RPMI8226 (cell line): ENCODE measurements around the gene MACF1.
A peak's percentile ranks its signal among the peaks of the same experiment; 100 is the strongest.
"Not testable (repeated sequence)": the region's sequence is repeated elsewhere in the genome, so short reads cannot be mapped to it uniquely, and the experiment has no call there.

Source experiments
- DNase-seq: peaks from one replicate; pipeline ENCODE4 v3.0.0-alpha.2; 2015

The MACF1 gene

DNA sequence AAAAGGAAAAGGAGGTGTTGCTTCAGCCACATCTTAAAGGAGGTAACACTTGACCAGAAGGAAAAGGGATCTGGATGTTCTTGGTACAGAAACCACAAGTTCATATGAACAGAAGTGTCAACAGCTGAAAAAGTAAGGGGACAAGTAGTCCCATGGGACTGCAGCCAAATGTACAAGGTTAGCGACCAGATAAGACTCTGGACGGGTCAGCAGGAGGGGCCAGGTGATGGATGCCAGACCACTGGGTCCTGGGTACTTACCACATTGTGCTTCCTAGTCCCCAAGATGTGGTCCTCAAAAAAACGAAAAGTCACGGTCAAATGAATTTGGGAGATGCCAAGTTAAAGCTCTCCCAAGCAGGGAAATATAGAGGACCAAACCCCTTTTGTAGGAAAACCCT lies 270.3 kb downstream of the MACF1 start:
- no peak for DNase-seq

DNA sequence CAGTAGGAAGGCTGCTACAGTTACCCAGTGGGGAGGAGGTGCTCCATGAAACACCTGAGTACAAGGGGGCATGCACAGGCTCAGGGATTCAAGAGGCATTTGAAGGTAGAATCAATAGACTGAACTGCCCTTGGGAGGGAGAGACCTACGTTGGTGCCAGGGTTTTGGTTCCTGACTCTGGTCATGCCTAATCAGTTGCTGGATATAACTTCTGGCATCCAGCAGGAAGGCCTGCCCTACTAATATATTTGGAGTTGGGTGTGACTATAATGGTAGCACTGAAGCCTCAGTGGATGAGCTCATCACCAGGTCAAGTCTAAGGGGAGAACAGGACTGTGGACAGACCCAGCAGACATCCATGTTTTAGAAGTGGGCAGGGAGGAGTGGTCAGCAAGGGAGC lies 271.1 kb downstream of the MACF1 start:
- DNase-seq: not testable (repeated sequence)

DNA sequence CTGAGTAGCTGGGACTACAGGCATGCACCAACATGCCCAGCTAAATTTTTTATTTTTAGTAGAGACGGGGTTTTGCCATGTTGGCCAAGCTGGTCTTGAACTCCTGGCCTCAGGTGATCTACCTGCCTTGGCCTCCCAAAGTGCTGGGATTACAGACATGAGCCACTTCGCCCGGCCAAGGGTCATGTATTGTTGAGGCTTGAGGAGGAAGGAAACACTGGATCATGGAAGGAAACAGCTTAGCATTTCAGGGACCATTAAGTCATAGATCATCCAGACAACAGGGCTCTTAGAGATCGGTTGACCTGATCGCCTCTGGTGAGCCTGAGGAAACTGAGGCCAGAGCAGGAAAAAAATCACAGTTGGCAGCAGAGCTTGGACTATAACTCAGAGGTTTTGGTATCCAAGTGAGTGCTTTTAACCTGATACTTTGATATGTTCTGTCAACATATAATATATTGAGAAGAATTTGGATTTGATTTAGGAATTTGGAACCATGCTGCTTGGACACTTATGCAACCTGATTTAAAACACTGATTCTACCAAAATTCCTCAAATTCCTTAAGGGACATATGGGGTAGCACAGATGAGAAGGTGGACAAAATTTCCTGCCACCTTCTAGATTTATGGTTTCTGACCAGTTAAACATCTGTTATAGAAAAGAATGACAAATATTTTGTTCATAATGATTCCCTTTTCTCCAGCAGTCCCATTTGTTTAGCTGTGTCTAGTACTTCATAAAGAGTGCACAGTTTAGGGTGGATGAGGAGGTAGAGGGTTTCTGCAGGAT lies 273.8 kb downstream of the MACF1 start:
- no peak for DNase-seq

DNA sequence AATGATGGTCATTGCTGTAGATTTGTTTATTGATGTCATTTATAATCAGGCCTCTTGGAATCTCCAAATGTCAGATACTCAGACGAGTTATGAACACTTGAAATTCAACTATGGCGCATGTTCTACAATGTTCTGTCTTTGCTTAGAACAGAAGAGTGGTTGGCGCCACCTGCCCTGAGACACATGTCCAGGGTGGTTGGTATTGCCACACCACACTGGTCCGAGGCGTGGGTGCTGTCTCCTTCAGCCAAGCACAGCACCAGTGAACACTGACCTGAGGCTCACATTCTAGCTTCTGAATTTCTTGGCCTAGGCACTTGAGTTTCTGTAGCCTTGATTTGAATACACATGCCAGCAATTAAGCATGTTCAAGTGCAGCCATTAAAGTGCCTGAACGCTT lies 276.8 kb downstream of the MACF1 start:
- DNase-seq: no peak

- no peak for DNase-seq
Measured at GRCh38 chr1:39483276-39483675, 278.8 kb downstream of the MACF1 start.

DNA sequence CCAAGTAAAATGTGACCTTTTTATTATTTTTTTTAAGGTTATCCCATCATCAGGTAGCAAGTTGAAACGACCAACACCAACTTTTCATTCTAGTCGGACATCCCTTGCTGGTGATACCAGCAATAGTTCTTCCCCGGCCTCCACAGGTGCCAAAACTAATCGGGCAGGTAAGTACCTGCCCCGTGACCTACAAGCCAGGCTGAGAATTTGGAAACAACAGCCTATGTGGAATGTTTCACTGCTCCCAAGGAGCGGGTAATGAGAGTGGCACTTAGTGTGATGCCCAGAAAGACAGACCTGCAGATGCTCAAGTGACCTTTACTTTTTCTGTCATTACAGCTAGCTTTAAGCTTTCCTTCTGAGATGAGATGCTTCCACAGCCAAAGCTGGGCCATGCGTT lies 280.1 kb downstream of the MACF1 start:
- DNase-seq: no peak

- DNase-seq: no peak
Measured at GRCh38 chr1:39485046-39485803, 280.7 kb downstream of the MACF1 start.

DNA sequence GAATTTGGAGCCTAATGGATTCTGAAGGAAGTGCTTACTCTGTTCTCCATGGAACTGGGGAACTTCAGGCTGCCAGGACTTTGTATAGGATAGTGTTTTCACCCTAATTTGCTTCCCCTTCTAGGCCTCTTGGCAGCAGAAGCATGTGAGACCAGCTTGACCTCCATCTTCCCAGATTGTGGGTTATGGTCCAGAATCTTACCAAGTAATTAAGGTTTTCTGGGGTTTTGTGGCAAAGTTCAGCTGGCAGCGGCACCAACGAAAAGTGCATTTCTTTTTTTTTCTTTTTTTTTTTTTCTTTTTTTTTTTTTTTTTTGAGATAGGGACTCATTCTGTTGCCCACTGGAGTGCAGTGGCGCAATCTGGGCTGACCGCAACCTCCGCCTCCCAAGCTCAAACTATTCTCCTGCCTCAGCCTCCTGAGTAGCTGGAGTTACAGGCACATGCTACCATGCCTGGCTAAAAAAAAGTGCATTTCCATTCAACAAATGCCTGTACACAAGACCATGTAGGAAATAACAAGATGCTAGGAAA lies 283.6 kb downstream of the MACF1 start:
- DNase-seq: no peak

DNA sequence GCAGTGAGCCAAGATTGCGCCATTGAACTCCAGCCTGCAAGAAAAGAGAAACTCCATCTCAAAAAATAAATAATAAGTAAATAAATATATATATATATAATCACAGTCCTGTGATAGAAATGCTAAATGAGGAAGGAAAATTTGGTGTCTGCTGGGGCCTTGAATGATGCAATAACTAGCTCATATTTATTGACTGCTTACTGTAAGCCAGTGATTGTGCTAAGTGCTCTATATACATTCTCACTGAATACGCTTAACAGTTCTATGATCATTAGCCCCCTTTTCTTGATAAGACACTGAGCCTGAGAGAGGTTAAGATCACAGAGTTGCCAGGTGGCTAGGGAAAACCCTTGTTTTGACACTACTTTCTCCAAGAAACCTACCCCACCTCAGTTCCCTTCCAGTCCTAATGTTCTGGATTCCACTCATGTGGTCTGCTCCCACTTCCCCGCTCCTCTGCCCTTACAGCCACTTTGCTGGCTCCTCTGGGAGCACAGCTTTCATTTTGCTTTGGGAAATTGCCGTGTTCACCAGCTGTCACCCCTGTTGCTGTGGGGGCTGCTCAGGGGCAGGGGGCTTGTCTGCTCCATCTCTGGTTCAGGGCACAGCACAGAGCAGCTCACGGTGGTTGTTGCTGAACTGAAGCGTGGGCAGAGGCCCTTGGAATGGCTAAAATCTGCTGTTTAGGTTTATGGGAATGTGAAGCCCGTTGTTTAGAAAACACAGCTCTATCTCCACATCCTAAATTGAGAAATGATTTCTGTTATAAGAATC lies 284.5 kb downstream of the MACF1 start:
- DNase-seq: no peak

DNA sequence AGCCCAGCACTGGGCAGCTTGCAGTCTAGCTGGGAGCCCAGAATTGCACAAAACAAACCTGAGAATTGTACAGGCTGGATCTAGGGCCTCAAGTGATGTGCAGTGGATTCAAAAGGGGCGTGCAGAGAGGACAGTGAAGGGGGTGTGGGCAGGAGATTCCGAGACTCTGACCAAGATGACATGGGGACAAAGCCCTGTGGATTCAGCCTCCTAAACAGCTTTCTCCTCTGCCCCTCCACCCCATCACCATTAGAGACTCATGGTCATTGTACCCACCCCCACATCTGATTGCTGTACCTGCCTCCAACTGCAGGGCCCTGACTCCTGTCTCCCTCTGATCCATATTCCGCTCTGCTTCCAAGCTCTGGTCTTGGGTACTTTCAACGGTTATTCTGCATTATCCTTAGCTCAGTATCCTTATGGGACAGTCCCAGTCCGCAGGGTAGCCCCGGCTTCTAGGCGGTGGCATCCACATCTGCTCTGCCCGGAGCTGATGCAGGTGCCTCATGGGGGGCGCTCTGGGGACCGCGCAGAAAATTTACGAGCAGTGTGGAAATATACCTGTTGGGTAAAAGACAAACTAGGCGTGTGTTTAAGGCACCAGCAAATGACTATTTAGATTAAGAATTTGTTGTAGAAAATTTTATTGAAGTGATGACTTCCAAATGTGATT lies 285.2 kb downstream of the MACF1 start:
- DNase-seq: no peak

DNA sequence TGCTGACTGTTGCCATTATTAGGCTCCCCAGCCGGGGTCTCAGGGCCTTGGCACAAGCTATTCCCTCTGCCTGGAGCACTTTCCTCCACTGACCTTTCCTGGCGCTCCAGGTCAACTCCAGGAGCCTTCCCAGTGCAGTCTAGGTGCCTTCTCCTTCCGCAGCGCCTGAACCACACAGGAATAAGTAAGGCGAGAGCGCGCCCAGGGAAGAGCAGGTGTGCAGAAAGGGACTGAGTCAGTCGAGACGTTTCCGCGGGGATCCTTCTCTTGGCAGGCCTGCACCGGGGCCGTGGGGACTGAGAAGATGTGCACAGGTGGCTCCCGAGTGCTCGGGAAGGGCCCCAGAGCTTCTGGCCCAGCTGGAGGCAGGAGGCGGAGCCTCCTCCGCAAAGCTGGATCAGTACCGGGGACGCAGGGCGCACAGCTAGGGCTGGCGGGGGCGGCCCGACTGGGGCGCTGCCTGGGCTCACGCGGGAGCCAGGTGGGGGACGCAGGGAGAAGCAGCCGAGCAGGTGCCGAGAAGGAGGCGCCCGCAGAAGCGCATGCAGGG lies 286.2 kb downstream of the MACF1 start:
- DNase-seq: peak; percentile 76

- DNase-seq: peak; percentile 94
Measured at GRCh38 chr1:39491146-39491921, 286.8 kb downstream of the MACF1 start, which contains the start of gene BMP8A. Gene BMP8A (plus strand): TSS chr1:39491636. CDS start chr1:39491992, 356 bp downstream.

GRCh38 chr1:39492118-39493042 lies 287.9 kb downstream of the MACF1 start:
- not testable (repeated sequence) for DNase-seq

DNA sequence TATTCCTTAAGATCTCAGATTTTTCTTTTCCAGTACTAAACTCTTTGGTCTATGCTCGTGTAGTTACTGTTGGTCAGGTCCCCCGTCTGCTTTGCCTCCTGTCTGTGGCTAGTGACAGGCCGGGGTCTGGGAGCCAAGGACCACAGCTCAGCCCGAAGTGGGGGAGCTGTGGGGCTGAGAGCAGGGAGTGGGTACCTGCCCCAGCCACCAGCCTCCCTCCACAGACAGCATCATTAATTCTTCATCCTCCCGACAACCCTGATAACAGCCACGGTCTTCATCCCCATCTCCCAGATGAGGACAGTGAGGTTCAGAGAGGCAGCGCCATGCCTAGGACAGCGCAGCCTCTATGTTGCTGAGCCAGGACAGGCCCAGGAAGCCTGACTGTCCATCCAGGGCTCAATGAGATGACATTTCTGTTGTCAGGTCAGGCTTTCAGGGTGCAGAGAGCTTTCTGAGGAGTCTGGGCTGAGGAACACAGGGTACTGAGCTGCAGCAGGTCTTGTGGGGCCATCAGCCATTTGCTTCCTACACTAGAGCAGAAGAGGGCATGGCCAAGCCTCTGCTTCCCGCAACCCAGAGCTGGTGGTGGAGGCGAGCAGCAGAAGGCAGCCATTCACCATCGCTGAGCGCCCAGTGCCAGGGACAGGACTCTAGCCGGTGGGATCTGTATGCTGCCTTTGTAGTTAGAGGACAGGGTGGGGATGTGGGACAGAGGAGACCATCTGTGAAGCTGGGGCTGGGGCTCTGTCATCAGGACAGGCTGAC lies 288.7 kb downstream of the MACF1 start:
- not testable (repeated sequence) for DNase-seq

DNA sequence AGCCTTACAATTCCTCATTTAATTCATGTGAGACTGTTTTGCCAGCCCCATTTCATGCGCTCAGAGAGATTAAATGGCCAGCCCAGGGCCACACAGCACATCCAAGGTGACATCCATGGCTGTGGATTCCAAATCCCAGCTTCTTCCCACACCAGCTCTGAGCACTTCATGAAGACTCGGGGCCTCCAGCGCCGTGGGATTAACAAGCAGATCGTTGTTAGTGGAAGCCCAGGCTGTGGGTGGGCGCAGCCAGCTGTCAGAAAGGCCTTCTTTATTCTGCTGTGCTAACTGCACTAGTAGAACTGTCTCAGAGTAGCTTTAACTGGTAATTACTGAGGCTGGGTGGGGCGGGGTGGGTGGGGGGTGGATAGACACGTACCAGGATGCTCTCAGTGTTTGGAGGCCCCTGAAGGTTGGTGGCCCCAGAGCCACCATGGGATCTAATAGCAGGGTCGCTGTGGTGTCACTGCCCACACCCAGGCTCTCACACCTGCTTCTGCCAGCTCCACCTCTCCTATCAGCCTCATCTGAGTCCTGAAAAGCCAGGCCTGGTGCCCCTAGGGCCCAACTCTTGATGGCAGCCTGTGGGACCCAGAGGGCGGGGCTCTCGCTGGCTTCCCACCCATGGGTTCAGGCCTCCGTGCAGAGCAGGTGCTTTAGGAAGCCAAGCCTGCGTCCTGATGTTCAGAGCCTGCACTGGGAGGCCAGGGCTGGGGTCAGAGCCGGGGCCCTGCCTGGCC lies 290.3 kb downstream of the MACF1 start:
- DNase-seq: no peak

DNA sequence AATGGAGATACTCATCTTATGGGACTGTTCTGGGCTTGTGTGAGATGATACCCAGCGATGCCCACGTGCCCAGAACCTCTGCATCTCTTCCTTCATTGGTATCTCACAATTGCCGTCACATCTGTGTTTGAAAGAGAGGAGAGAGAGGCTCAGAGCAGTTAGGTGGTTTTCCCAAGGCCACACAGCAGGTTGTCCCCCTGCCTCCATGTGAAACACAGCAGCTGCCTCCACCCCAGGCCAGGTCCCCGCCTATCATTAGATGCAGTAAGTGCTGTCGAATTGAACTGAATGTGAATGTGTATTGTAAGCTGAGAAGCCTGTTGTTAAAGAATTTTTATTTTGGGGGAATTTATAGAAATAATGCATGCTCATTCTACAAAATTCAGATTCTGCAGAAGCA lies 292.0 kb downstream of the MACF1 start:
- not testable (repeated sequence) for DNase-seq

DNA sequence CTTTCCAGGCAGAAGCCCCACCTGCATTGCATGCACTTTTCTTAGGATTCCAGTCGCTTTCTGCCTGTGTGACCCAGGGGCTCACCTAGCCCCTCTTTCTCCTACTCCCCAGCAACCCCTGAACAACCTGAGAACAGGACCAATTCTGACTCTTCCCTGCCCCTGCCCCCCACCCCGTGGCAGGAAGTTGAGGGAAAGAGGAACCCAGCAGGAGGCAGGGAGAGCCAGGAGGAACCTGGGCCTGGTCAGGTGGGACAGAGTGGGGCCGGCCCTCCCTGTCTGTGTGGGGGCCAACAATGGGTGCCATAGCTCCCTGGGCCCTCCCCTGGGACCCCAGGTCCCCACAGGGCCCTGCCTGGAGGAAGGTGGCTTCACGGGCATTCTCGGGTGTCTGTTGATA lies 293.1 kb downstream of the MACF1 start:
- DNase-seq: no peak

DNA sequence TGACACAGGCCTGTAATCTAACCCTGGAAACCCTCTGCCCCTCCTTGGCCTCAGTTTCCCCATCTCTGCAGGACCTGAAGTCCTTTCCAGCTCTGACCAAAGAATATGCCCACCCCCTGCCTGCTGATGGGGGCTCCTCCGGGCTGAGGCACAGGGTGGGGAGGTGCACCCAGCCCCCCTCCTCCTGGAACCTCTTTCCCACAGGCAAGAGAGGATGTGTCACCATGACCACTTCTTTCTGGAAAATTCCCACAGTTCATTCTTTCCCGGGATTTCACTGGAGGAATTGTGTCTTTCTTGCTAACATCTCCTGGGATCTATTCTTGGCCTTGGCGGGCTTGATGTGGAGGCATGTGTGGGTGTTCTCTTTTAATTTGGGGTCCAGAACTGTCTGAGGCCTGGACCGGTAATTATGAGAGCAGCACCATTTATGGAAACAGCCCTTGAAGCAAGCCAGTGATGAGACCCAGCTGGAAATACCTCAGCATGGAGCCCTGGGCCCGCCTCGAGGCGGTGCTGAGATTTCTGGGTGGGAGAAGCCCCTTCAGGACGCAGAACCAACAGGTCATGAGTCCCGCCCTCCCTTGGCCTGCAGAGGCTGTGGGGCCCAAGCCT lies 293.7 kb downstream of the MACF1 start:
- DNase-seq: not testable (repeated sequence)
